Measurements from ENCODE around the gene ZNF787.

The ZNF787 gene

DNA sequence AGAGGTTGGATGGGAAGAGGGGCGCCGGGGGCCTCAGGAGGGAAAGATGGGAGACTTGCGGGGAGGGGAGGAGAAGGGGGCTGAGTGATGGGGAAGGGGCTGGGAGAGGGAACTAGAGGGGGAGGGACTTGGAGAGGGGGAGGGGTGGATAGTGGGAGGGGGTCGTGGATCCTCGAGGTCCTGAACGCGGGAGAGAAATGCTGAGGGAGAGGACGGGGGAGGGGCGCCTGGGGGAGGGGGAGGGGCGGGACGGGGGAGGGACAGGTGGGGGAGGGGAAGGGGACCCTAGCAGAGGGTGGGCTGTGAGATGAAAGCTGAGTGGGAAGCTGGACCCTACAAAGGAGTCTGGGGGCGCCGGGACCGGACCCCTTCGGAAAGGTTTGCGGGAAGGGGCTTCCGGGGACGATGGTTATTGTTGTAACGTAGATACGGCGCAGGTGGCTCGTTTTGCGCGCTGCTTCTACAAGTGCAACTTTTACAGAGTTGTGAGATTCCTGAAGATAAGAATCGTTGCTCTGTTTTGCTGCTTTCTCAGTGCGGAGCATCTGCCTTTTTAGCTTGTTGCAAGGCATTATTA lies 20.4 kb upstream of the ZNF787 start:
- Histone ChIP-seq H3K4me2 (ENCODE audit: low read length) (peak overlapping the region; percentile 65), H3K27ac (ENCODE audit: low read depth, low read length) (peak overlapping the region; percentile 75), H3K4me3 (ENCODE audit: low read depth, low read length) (peak overlapping the region; percentile 74), H2BK120ac (ENCODE audit: insufficient read depth, low read length, poor library complexity) (peak overlapping the region; percentile 71), H3K9ac (ENCODE audit: low read length) (no peak overlapping the region), H4K8ac (ENCODE audit: low read depth, low read length) (peak overlapping the region; percentile 64), H4K12ac (ENCODE audit: low read depth, low read length) (peak overlapping the region; percentile 50), H3K9me3 (ENCODE audit: insufficient read depth, low read depth, low read length) (no peaks in the 10 kb centered on the region), H3K14ac (ENCODE audit: low read length) (peak overlapping the region; percentile 60), H2AFZ (ENCODE audit: insufficient read depth, low read length, poor library complexity) (no peak overlapping the region), H3K4ac (ENCODE audit: low read depth, low read length) (peak overlapping the region; percentile 65), H4K91ac (ENCODE audit: low read depth, low read length) (peak overlapping the region; percentile 48), H2AK5ac (ENCODE audit: low read length) (no peak overlapping the region), H2BK12ac (ENCODE audit: low read length) (peak overlapping the region; percentile 19), H3K36me3 (ENCODE audit: control insufficient read depth in 1 of 2, insufficient read depth in 2 of 2, low read length in 2 of 2) (peaks cover 5 to 8% of the 10 kb centered on the region in 2 experiments), H3K27me3 (ENCODE audit: insufficient read depth, low read length) (no peaks in the 10 kb centered on the region), H3K4me1 (ENCODE audit: control insufficient read depth in 1 of 2, insufficient read depth in 2 of 2, low read length in 2 of 2) (peaks cover 15 to 21% of the 10 kb centered on the region in 2 experiments), H3K79me1 (ENCODE audit: low read length) (peaks cover 11% of the 10 kb centered on the region), H3K18ac (ENCODE audit: low read length) (peak overlapping the region; percentile 43), H3K79me2 (ENCODE audit: control insufficient read depth, insufficient read depth, low read length, poor library complexity) (peaks cover 2% of the 10 kb centered on the region), H2BK5ac (ENCODE audit: low read depth, low read length, poor library complexity) (no peak overlapping the region), H3K23ac (ENCODE audit: low read length) (no peak overlapping the region)
- DNase-seq, result peak; percentile 58 to 85
- WGBS (ENCODE audit: extremely low coverage, insufficient coverage, insufficient read length), result no CpG with 5 or more reads among the region's 26 CpGs

DNA sequence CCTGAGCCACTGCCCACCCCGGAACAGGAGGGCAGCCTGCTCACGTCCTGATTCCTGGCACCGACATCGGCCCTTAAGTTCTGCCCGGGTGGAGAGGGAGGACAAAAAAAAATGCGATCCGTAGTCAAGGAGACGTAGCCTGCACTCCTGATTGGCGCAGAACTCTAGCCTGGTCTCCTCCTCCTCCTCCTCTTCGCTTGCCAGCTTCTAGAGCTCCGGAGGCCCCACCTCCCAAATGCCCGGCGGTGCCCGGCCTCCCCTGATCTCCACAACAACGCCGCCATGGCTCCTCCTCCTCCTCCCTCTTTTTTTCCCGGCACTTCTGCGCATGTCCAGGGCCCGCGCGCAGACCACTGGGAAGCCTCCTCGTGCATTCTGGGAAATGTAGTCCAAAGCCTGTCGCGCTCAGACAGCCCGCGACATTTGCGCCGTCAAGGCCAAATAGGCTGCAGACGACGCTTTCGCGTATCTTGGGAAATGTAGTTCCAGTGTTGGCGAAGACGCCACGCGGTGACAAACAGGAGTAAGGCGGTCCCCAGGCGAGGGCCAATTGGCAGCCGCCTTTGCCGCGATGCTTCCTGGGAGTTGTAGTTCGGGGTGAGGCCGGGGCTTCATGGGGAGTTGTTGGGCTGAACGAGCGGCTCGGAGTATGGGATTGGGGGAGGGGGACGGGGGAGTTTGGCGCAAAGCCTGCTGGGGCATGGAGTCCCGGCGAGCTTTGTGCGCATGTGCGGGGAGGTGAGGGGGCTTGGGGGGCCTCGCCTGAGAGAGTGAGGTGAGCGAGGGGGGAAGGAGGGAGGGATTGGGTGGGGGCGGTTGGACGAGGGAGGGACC lies 19.7 kb upstream of the ZNF787 start, which contains the start of gene ZNF444:
ZNF444 (plus strand) TSS at position 705 of the 834 bp plus-strand sequence. CDS start 5,625 bp downstream, outside the sequence.
- peak; percentile 100 for DNase-seq
- peak within 1 kb of the TSS; percentile 40 for H2AFZ ChIP-seq (ENCODE audit: insufficient read depth, low read length, poor library complexity)
- H4K12ac ChIP-seq (ENCODE audit: low read depth, low read length), result peak within 1 kb of the TSS; percentile 50
- no peak within 1 kb of the TSS for H3K23ac ChIP-seq (ENCODE audit: low read length)
- H3K18ac ChIP-seq (ENCODE audit: low read length), result peak within 1 kb of the TSS; percentile 43
- H3K4ac ChIP-seq (ENCODE audit: low read depth, low read length), result peak within 1 kb of the TSS; percentile 65
- H3K14ac ChIP-seq (ENCODE audit: low read length), result peak within 1 kb of the TSS; percentile 60
- peak within 1 kb of the TSS; percentile 71 for H2BK120ac ChIP-seq (ENCODE audit: insufficient read depth, low read length, poor library complexity)
- peaks cover 2% of the 10 kb centered on the region for H3K79me2 ChIP-seq (ENCODE audit: control insufficient read depth, insufficient read depth, low read length, poor library complexity)
- H3K27ac ChIP-seq (ENCODE audit: low read depth, low read length), result peak within 1 kb of the TSS; percentile 75
- peak within 1 kb of the TSS; percentile 45 for H2BK5ac ChIP-seq (ENCODE audit: low read depth, low read length, poor library complexity)
- peaks cover 2 to 3% of the 10 kb centered on the region in 2 experiments for H3K36me3 ChIP-seq (ENCODE audit: control insufficient read depth in 1 of 2, insufficient read depth in 2 of 2, low read length in 2 of 2)
- no peaks in the 10 kb centered on the region for H3K9me3 ChIP-seq (ENCODE audit: insufficient read depth, low read depth, low read length)
- H3K79me1 ChIP-seq (ENCODE audit: low read length), result peaks cover 11% of the 10 kb centered on the region
- peak within 1 kb of the TSS; percentile 75 for H4K91ac ChIP-seq (ENCODE audit: low read depth, low read length)
- peak within 1 kb of the TSS; percentile 95 for H3K4me2 ChIP-seq (ENCODE audit: low read length)
- WGBS (ENCODE audit: extremely low coverage, insufficient coverage, insufficient read length), result no CpG with 5 or more reads among the region's 56 CpGs
- no peak within 1 kb of the TSS for H2AK5ac ChIP-seq (ENCODE audit: low read length)
- H3K4me3 ChIP-seq (ENCODE audit: low read depth, low read length), result peak within 1 kb of the TSS; percentile 74
- H2BK12ac ChIP-seq (ENCODE audit: low read length), result peak within 1 kb of the TSS; percentile 19
- peak within 1 kb of the TSS; percentile 87 for H4K8ac ChIP-seq (ENCODE audit: low read depth, low read length)
- H3K27me3 ChIP-seq (ENCODE audit: insufficient read depth, low read length), result no peaks in the 10 kb centered on the region
- peaks cover 15 to 21% of the 10 kb centered on the region in 2 experiments for H3K4me1 ChIP-seq (ENCODE audit: control insufficient read depth in 1 of 2, insufficient read depth in 2 of 2, low read length in 2 of 2)
- H3K9ac ChIP-seq (ENCODE audit: low read length), result peak within 1 kb of the TSS; percentile 85

- no peak overlapping the region for H3K23ac ChIP-seq (ENCODE audit: low read length)
- H2BK5ac ChIP-seq (ENCODE audit: low read depth, low read length, poor library complexity), result peak overlapping the region; percentile 23
- no peak overlapping the region for H2AK5ac ChIP-seq (ENCODE audit: low read length)
- peak overlapping the region; percentile 20 for H2BK120ac ChIP-seq (ENCODE audit: insufficient read depth, low read length, poor library complexity)
- no peaks in the 10 kb centered on the region for H3K27me3 ChIP-seq (ENCODE audit: insufficient read depth, low read length)
- no CpG with 5 or more reads among the region's 22 CpGs for WGBS (ENCODE audit: extremely low coverage, insufficient coverage, insufficient read length)
- H2AFZ ChIP-seq (ENCODE audit: insufficient read depth, low read length, poor library complexity), result peak overlapping the region; percentile 40
- peak overlapping the region; percentile 87 for H4K8ac ChIP-seq (ENCODE audit: low read depth, low read length)
- H4K12ac ChIP-seq (ENCODE audit: low read depth, low read length), result peak overlapping the region; percentile 37
- H3K14ac ChIP-seq (ENCODE audit: low read length), result peak overlapping the region; percentile 45
- DNase-seq, result peak in 1 of 2 donors; percentile 39
- peaks cover 15 to 21% of the 10 kb centered on the region in 2 experiments for H3K4me1 ChIP-seq (ENCODE audit: control insufficient read depth in 1 of 2, insufficient read depth in 2 of 2, low read length in 2 of 2)
- H3K36me3 ChIP-seq (ENCODE audit: control insufficient read depth in 1 of 2, insufficient read depth in 2 of 2, low read length in 2 of 2), result no peaks in the 10 kb centered on the region
- no peak overlapping the region for H2BK12ac ChIP-seq (ENCODE audit: low read length)
- peak overlapping the region; percentile 31 for H3K18ac ChIP-seq (ENCODE audit: low read length)
- H3K9ac ChIP-seq (ENCODE audit: low read length), result peak overlapping the region; percentile 85
- peak overlapping the region; percentile 75 for H4K91ac ChIP-seq (ENCODE audit: low read depth, low read length)
- H3K4me2 ChIP-seq (ENCODE audit: low read length), result peak overlapping the region; percentile 95
- peak overlapping the region; percentile 22 for H3K4ac ChIP-seq (ENCODE audit: low read depth, low read length)
- peak overlapping the region; percentile 31 for H3K27ac ChIP-seq (ENCODE audit: low read depth, low read length)
- no peaks in the 10 kb centered on the region for H3K9me3 ChIP-seq (ENCODE audit: insufficient read depth, low read depth, low read length)
- H3K4me3 ChIP-seq (ENCODE audit: low read depth, low read length), result peak overlapping the region; percentile 71
- peaks cover 2% of the 10 kb centered on the region for H3K79me2 ChIP-seq (ENCODE audit: control insufficient read depth, insufficient read depth, low read length, poor library complexity)
- peaks cover 11% of the 10 kb centered on the region for H3K79me1 ChIP-seq (ENCODE audit: low read length)
Measured at GRCh38 chr19:56139847-56140582, 18.9 kb upstream of the ZNF787 start.

DNA sequence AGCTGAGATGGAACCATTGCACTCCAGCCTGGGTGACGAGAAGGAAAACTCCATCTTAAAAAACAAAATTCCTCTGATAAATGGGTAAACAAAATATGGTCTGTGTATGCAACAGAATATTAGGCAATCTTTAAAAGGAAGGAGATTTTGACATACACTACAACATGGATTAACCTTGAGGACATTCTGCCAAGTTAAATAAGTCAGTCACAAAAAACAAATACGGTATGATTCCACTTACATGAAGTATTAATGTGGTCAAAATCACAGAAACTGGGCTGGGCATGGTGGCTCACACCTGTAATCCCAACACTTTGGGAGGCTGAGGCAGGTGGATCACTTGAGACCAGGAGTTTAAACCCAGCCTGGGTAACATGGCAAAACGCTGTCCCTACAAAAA lies 17.0 kb upstream of the ZNF787 start:
- H2AFZ ChIP-seq (ENCODE audit: insufficient read depth, low read length, poor library complexity), result no peak overlapping the region
- H3K27me3 ChIP-seq (ENCODE audit: insufficient read depth, low read length), result no peaks in the 10 kb centered on the region
- no peak overlapping the region for H4K12ac ChIP-seq (ENCODE audit: low read depth, low read length)
- no peak overlapping the region for H3K27ac ChIP-seq (ENCODE audit: low read depth, low read length)
- H3K4me3 ChIP-seq (ENCODE audit: low read depth, low read length), result no peak overlapping the region
- no peak overlapping the region for H3K4me2 ChIP-seq (ENCODE audit: low read length)
- H3K9me3 ChIP-seq (ENCODE audit: insufficient read depth, low read depth, low read length), result no peaks in the 10 kb centered on the region
- H3K23ac ChIP-seq (ENCODE audit: low read length), result no peak overlapping the region
- no peak overlapping the region for H2BK120ac ChIP-seq (ENCODE audit: insufficient read depth, low read length, poor library complexity)
- no peak overlapping the region for H2BK12ac ChIP-seq (ENCODE audit: low read length)
- peaks cover 2% of the 10 kb centered on the region for H3K79me2 ChIP-seq (ENCODE audit: control insufficient read depth, insufficient read depth, low read length, poor library complexity)
- H3K18ac ChIP-seq (ENCODE audit: low read length), result no peak overlapping the region
- no peak overlapping the region for H3K4ac ChIP-seq (ENCODE audit: low read depth, low read length)
- H4K8ac ChIP-seq (ENCODE audit: low read depth, low read length), result no peak overlapping the region
- no peak for DNase-seq
- peaks cover 11% of the 10 kb centered on the region for H3K79me1 ChIP-seq (ENCODE audit: low read length)
- H2BK5ac ChIP-seq (ENCODE audit: low read depth, low read length, poor library complexity), result no peak overlapping the region
- H2AK5ac ChIP-seq (ENCODE audit: low read length), result no peak overlapping the region
- no peaks in the 10 kb centered on the region for H3K36me3 ChIP-seq (ENCODE audit: control insufficient read depth in 1 of 2, insufficient read depth in 2 of 2, low read length in 2 of 2)
- H3K4me1 ChIP-seq (ENCODE audit: control insufficient read depth in 1 of 2, insufficient read depth in 2 of 2, low read length in 2 of 2), result peaks cover 13 to 18% of the 10 kb centered on the region in 2 experiments
- no peak overlapping the region for H3K9ac ChIP-seq (ENCODE audit: low read length)
- H4K91ac ChIP-seq (ENCODE audit: low read depth, low read length), result no peak overlapping the region
- no CpG with 5 or more reads among the region's 3 CpGs for WGBS (ENCODE audit: extremely low coverage, insufficient coverage, insufficient read length)
- no peak overlapping the region for H3K14ac ChIP-seq (ENCODE audit: low read length)

Measured in trophoblast cell (in vitro differentiated cells and primary cell).